HG03103 (cell line): Measurements from ENCODE around the gene PKD2.
"Not testable (repeated sequence)": the region's sequence is repeated elsewhere in the genome, so short reads cannot be mapped to it uniquely, and the experiment has no call there.

Experiments used
- ATAC-seq: cut with Tn5 transposase; IDR thresholded peaks from one replicate; pipeline ENCODE4 v1.9.1; 2021; ENCODE audit warnings: low read depth; ENCODE audit not compliant: unreplicated experiment

The PKD2 gene

DNA sequence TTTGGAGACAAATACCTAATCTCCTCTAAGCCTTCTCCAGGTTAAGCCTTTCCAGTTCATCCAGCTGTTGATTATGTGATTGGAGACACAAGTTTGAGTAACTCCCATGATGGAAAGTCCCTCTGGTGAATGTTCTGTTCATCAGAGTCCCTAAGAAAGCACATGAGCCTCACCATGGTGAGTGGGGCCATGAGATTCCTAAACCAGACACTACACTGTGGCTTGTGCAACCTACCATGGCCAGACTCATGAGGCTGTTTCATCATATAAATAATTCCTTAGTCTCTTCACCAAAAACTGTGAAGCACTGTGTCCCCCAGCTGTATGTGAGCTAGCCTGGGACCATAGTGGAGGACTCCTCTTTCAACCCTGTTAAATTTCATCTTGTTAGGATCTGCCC, 14.4 kb downstream of the PKD2 start:
- ATAC-seq = no peak

DNA sequence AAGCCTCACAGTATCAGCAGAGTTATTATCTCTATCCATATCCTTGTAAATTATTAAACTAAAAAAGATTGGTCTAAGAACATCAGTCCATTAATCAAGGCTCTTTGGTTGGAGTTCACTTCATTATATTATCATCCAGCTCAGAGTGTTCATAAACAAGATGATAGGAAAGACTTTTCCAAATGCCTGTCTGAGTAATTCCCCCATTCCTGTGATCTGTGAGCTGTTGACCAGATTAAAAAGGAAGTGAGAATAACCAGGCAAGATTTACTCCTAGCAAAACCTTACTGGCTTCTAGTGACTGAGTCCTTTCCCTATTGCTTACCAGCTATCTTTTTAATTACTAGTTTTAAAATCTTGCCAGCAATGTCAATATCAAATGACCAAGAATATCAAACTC, 14.9 kb downstream of the PKD2 start:
- no peak for ATAC-seq

DNA sequence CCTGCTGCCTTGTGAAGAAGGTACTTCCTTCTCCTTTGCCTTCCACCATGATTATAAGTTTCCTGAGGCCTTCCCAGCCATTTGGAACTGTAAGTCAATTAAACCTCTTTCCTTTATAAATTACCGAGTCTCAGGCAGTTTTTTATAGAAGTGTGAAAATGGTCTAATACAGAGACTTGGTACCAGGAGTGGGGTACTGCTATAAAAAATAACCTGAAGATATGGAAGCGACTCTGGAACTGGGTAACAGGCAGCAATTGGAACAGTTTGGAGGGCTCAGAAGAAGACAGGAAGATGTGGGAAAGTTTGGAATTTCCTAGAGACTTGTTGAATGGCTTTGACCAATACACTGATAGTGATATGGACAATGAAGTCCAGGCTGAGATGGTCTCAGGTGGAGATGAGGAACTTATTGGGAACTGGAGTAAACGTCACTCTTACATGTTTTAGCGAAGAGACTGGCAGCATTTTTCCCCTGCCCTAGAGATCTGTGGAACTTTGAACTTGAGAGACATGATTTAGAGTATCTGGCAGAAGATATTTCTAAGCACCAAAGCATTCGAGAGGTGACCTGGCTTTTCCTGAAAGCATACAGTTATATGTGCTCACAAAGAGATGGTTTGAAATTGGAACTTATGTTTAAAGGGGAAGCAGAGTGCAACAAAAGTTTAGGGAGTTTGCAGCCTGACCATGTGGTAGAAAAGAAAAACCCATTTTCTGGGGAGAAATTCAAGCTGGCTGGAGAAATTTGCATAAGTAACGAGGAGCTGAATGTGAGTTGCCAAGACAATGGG, 18.6 kb downstream of the PKD2 start:
- not testable (repeated sequence) for ATAC-seq

DNA sequence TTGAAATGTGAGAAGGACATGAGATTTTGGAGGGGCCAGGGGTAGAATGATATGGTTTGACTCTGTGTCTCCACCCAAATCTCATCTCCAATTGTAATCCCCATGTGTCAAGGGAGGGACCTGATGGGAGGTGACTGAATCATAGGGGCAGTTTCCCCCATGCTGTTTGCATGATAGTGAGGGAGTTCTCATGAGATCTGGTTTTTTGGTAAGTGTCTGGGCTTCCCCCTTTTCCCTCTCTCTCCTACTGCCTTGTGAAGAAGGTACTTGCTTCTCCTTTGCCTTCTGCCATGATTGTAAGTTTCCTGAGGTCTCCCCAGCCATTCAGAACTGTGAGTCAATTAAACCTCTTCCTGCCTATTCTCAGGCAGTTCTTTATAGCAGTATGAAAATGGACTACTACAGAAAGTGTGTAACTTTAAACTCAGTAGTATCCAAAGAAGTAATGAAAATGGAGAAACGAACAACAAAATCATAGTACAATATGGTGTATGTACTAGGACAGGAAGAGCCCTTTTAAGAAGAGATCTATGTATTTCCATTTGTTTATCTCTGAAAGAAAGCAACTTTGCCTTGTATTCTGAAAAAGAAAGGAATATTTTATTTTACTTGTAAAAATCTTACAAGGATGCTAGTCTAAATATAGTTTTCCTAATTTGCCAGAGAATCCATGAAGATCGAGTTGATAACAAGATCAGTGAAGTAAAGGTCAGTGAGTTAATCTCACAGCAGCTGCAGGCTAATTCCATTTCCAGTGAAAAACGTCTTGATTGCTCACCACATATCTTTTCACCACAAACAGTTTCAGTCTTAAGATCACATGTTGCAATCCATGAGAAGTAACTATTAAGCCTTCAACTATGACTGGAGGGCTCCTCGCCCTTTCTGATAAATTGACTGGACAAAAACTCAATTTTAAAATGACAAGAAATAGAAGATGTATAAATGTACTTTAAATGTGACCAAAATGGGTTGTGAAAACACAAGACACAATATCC, 20.5 kb downstream of the PKD2 start:
- no peak for ATAC-seq

DNA sequence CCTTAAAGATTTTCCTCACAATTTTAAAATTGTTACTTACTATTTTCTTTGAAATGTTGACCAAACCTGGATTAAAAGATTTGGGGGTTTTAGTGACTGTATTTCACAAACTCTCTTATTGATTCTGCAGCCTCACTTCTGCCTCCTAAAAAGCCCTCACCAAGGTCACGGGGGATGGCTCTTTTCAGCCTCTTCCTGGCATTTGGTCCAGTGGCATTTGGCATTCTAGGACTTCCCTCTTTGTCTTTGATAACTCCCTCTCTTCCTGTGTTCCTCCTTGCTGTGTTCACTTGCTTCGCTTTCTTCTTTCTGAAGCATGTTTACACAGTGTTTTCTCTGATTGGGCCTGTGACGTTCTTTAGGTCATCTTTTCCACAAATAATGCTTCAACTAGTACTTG, 21.5 kb downstream of the PKD2 start:
- no peak for ATAC-seq

DNA sequence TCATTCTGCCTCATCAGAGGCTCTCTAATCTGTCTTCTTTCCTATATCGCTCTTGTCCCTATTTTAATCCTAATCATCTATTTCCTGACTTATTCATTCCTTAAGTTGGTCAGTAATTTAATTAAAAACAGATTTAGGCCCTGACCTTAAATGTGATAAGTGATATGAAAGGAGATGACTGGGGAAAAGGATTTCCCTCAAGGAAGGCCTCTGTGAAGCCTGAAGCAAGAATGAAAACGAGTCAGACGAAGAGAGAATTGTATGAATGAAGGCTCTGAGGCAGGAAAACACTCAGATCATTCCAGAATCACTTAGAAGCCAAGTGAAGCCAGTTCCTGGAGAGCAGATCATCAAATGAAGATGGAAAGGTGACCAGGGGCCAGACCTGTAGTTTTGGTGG, 22.1 kb downstream of the PKD2 start:
- ATAC-seq = no peak

DNA sequence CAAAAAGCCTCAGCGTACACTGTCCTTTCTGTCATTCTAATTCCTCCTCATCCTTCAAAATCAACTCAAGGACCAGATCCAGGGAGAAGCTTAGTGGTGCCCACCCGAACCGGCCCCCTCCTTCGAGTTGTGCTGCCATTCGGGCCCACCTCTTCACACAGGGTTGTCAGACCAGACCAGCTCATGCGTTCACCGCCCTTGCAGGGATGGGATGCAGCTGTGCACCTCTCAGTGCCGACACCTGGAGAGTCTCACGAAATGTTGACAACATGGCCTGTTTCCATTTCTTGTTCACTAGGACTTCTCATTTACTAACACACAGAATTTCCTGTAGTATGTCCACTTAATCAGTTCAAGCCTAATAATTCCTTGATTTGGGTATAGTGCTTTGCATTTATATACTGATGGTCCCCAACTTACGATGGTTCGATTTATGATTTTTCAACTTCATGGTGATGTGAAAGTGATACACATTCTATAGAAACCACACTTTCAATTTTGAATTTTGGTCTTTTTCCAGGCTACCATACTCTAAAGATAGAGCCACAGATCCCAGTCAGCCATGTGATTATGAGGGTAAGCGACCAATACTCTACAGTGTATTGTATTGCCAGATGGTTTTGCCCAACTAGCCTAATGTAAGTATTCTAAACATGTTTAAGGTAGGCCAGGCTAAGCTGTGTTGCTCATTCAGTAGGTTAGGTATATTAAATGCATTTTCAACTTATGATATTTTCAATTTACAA, 23.3 kb downstream of the PKD2 start:
- no peak for ATAC-seq

DNA sequence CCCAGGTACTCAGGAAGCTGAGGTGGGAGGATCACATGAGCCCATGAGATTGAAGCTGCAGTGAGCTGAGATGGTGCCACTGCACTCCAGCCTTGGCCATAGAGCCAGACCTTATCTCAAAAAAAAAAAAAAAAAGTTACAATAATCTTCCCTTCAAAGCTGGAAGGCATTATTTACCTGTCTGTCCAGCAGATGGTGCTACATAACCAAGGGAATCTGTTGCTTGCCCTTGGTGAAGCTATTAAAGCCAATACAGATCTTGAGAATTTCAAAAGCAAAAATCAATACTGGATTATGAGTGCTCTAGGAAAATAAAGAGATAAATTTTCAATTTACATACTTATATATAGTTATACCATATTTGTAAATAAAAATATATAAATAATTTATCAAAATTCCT, 25.9 kb downstream of the PKD2 start:
- ATAC-seq = peak; percentile 68

DNA sequence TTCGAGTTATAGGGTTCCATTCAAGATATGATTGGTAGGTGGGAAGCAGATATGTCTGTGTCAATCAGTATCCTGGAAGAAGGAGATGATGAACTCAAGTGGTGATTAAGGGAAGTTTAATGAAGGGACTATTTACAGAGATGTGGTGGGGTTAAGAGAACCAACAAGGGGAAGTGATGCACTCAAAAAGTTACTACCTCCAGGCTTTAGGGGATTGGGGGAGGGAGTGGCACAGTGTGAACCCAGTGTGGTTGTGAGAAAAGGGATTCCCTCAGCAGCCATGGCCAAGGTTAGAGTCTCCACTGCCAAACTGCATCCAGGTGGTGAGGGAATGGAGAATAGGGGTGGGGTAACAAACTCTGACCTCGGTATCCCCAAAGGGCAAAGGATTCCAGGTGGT, 27.9 kb downstream of the PKD2 start:
- no peak for ATAC-seq

DNA sequence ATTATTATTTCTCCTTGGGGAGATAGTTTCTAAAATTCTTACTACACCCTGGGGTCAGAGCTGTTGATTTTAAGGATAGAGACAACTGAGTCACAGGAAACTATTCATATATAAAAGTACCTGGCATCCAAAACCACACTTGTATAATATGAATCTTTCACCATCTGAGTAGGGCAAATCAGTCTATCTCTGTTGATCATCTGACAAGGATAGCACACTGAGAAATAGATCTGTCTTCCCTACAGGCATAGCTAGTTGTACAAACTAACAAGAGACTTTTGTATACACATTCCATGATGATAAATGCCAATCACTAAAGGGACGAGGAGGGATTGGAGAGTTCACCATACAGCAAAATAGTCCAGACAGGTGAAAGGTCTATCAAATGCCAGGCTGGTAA, 30.0 kb downstream of the PKD2 start:
- ATAC-seq = no peak

DNA sequence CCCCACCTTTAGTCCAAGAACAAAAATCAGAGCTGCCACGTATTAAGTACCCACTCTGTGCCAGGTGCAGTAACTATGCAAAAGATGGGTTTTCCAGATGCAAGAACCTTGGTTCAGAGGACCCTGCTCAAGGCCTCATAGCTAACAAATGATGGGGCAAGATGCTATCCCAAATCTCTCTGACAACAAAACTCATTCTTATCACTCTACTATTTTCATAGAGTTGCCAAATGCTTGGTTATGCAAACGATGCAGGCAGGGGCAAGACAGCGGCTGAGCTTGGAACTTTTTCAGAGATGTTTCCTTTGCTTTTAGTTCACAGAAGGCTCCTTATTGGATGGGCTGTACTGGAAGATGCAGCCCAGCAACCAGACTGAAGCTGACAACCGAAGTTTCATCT, 30.5 kb downstream of the PKD2 start:
- no peak for ATAC-seq

DNA sequence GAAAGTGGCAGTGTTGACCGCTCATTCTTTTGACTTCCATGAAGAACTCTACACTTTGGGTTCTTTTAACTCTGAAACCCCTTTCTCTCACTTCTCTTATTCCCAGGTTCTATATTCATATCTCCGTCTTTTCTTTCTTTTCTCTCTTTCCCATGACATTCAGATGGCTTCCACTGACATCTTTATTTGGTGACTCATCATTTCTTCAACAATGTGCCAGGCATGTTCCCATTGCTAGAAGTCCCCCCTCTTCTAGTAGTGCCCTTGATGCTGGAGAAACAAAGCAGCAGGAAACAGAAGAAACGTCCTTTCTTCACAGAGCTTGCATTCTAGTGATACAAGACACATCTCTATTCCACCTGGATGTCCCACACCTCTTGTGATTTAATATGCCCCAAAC, 33.3 kb downstream of the PKD2 start:
- ATAC-seq = no peak

DNA sequence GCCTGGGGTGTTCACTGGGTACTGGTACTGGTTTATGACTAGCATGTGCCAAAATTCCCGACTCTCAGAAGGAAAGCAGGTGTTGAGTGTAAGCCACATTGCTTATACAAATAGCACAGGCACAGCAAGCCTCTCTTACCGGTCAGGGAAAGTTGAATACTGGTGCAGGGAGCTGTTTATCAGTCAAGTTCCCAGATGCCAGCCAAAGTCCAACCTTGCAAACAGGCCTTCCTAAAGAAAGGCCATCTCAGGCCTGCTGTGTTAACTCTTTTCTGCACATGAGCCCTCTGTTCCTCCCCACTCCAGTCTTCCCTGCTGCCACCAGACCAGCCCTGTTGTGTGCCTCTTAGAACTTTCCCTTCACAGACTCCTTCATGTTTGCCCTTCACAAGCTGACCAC, 34.2 kb downstream of the PKD2 start:
- ATAC-seq = no peak

DNA sequence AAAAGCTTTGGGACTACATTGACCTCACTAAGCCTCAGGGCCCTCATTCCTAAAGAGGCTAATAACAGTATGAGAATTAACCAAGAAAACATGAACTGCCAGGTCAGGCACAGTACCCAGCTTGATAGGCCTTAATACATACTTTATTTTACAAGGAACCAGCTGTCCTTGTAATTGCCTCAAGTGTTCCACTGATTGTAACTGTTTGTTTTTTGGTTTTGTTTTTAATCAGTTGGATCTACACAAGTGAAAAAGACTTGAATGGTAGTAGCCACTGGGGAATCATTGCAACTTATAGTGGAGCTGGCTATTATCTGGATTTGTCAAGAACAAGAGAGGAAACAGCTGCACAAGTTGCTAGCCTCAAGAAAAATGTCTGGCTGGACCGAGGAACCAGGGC, 35.6 kb downstream of the PKD2 start:
- ATAC-seq = no peak

DNA sequence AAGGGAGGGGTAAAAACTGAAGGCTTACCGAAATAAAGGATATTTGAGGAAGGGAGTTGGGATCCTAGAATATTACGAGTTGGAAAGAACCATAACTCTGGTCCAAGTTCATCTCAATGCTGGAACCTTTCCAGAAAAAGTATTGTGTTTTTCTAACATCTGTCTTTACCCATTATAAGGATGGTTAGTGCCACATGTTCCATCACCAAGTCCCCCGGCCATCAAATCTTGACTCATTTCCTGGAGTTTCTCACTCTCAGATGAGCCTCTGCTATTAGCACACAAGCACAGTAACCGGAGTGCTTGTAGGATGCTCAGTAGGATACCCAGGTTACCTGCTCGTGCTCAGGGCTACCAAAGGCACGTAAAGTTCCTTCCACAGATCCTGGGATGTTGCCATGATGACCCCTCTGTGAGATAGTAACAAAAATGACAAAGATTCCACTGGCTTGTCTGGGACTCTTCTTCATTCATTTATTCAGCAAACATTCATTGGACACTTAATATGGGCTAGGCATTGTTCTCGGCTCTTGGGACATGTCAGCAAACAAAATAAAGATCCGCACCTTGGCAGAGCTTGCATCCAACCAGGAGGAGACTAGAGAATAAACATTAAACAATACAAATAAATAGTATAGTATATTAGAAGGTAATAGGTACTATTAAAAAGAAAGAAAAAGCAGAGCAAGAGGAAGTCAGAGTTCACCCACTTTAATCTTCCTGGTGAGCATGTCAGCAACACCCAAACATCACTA, 36.3 kb downstream of the PKD2 start:
- no peak for ATAC-seq

DNA sequence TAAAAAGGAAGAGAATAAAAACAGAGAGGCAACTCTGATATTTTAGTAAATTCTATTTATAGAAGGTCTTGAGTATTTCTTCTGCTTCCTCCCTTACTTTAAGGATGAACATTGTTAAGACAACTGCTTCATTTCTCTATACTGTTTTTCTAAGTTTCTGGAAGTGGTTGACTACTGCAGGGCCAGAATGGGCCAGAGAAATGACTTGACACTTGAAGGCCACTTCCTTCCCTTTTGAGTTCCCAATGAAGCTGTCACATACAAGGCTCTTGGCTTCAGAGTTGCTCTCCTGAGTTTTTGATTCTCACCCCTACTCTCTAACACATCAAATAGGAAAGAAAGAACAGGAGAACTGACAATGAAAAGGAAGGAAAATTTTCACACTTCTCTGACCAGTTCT, 37.6 kb downstream of the PKD2 start:
- no peak for ATAC-seq

DNA sequence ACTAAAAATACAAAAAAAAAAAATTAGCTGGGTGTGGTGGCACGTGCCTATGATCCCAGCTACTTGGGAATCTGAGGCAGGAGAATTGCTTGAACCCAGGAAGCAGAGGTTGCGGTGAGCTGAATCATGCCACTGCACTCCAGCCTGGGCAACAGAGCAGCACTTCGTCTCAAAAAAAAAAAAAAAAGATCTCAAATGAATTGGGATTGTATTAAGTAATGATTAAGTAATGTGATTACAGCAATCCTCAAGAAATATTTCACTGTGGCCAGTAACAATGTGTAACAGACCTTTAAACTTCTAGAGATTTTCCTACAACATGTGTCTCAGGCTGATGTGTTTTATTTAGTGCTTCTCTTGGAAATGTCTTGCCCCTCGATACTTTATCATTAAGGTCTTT, 46.8 kb downstream of the PKD2 start:
- no peak for ATAC-seq

DNA sequence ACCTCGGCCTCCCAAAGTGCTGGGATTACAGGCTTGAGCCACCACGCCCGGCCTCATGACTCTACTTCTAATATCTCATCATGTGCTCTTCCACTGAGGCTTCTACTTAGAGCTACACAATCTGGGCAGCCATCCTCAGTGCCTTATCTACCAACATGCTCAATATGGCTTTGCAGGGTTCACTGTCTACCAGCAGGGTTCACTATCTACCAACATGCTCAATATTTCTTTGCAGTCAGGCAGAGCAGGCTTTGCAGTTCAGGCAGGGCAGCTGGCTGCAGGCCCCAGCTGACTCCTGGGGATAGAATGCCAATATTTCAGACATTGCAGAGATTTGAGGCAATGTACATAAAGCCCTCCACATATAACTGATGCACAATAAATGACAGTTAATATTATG, 47.5 kb downstream of the PKD2 start:
- no peak for ATAC-seq

DNA sequence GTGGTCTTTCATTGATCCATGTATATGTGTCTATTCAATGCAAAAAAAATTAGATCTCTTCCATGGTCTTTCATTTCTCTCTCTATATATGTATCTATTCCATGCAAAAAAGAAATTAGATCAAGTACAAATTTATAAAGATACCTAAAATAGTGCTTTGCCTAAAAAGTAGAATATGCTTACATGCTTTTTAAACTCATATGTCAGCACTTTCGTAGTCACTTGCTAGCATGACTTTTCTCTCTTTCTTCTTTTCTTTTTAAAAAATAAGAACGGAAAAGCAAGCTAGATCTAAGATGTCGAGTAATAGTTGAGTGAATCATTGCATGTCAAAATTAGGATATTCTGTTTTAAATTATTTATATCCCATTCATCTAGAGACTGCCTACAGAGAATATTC, 50.9 kb downstream of the PKD2 start:
- ATAC-seq = no peak

DNA sequence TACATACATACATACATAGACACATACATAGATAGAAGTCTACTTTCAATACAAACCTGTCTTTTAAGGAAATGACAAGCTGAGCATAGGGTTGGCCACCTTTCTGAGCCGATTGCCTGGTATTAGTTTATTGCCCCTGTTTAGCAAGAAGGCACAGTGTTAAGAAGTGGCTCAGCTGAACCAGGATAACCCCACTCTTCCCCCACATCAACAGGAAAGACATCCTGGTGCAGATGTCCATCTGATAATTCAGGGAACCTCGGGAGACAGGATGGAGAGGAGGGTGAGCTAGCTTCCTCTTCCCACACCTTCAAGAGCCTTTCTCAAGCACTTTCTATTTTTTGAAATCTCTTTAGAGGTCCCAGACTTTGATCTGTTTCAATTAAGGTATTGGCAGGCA, 52.3 kb downstream of the PKD2 start:
- no peak for ATAC-seq
